Epithelial cell of proximal tubule (primary cell): Measurements from ENCODE around the gene SMAD2. TPM values are rescaled to one million over a fixed set of nuclear protein-coding genes. Genes with fewer than 3 reads are reported as not detected.

ENCODE experiments used
- DNase-seq: peaks from one replicate; pipeline ENCODE4 v3.0.0-alpha.2; 2011; ENCODE audit warnings: low read depth
- H3K4me3 ChIP-seq: 2 replicates; pipeline ENCODE4 v1.5.1; 2011; ENCODE audit warnings: low read depth, mild to moderate bottlenecking, low read length
- total RNA-seq: library from RNA; depleted of rRNA; stranded (reverse); fragments of >200 nt; gene quantifications from 2 replicates; pipeline ENCODE4 v1.2.3, GENCODE V29; 2015
- TF ChIP-seq, protein P1 (sequence below): conservative IDR thresholded peaks from 2 replicates; pipeline ENCODE4 v1.5.1; 2012; ENCODE audit warnings: low read depth, mild to moderate bottlenecking, low read length

Gene SMAD2
- total RNA-seq, 1 donor from 2014 or later: 79.5 TPM

DNA sequence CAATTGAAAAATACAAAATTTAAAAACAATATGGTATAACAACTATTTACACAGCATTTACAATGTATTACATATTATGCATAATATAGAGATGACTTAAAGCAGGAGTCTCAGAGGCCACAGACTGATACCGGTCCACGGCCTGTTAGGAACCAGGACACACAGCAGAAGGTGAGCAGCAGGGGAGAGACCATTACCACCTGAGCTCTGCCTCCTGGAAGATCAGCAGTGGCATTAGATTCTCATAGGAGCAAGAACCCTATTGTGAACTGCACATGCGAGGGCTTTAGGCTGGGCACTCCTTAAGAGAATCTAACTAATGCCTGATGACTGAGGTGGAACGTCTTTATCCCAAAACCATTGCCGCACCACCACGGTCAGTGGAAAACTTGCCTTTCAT lies 58.0 kb downstream of the SMAD2 start:
- no peak overlapping the region for H3K4me3 ChIP-seq

DNA sequence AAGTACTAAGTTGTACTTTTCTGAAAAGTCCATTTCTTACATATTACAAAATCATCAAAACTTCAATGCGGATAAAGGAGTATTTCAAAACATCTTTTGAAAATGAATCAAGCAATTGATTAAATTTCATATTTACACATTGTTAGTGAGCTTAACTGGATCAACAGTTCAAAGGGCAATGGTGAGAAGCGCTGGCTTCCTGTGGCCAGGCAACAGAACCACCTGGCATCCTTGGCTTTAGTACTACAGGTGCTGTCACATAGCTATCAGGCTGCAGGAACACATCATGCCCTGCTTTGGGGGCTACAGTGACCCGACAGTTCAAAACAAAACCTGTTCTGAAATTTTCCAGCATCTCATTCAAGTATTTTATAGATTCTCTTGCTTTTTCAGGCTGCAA lies 59.2 kb downstream of the SMAD2 start:
- DNase-seq: no peak
- TF ChIP-seq, protein P1, sequence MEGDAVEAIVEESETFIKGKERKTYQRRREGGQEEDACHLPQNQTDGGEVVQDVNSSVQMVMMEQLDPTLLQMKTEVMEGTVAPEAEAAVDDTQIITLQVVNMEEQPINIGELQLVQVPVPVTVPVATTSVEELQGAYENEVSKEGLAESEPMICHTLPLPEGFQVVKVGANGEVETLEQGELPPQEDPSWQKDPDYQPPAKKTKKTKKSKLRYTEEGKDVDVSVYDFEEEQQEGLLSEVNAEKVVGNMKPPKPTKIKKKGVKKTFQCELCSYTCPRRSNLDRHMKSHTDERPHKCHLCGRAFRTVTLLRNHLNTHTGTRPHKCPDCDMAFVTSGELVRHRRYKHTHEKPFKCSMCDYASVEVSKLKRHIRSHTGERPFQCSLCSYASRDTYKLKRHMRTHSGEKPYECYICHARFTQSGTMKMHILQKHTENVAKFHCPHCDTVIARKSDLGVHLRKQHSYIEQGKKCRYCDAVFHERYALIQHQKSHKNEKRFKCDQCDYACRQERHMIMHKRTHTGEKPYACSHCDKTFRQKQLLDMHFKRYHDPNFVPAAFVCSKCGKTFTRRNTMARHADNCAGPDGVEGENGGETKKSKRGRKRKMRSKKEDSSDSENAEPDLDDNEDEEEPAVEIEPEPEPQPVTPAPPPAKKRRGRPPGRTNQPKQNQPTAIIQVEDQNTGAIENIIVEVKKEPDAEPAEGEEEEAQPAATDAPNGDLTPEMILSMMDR: no peak
- H3K4me3 ChIP-seq: no peak overlapping the region

More for the DNA sequence above, 58.0 kb downstream of the SMAD2 start:
- TF ChIP-seq, protein P1: no peak
- no peak for DNase-seq

DNA sequence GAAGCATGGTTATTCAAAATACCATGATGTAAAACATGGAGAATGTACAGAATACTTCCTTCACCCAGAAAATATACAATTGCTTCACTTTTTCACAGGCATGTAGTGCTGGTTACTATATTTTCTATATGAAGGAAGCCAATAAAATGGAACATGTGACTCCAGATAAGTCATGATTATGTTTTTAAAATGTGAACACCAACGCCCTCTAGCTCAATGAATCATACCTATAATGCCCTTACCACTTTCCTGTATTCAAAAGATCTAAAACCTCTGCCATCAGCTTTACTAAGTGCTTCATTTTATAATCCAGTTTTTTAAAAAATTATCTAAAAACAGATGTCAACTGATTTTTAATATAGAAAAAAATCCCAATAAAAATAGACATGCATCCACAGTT lies 59.9 kb downstream of the SMAD2 start:
- TF ChIP-seq, protein P1: no peak
- H3K4me3 ChIP-seq: no peak overlapping the region
- no peak for DNase-seq

DNA sequence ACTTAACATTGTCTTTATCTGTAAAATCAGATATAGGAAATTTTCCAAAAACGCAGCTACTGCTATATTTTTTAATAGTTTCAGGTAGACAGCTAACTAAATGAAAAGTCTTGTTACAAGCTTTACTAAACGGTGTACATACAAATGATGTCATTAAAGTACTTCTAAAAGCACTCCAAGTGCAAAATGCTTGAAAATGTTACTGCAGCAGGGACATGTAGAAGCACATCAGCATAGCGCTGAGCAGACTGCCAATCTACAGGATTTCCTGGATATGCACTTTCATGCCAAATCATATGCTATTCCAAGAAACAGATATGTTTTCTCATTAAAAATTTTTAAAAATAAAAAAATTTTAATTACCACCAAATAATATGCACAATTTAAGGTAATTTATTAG lies 61.7 kb downstream of the SMAD2 start:
- TF ChIP-seq, protein P1: no peak
- H3K4me3 ChIP-seq: no peak overlapping the region
- DNase-seq: no peak

DNA sequence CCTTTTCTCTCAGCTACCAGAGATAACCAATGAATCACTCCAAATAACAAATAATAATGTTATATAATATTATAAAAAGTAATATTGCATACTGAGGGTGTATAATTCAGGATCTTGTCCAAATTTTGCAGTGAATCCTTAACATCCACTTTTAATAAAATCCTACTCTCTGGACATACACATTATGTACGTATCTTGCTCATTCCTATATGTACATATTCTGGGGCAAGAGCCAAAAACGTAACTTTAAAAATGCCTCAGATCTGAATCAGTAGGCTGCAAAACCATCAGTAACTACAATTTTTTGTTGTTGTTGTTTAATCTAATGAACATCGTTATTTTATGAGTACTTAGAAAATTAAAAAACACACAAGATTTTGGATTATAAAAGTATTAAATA lies 65.3 kb downstream of the SMAD2 start:
- no peak for DNase-seq
- H3K4me3 ChIP-seq: no peak overlapping the region
- TF ChIP-seq, protein P1: no peak

DNA sequence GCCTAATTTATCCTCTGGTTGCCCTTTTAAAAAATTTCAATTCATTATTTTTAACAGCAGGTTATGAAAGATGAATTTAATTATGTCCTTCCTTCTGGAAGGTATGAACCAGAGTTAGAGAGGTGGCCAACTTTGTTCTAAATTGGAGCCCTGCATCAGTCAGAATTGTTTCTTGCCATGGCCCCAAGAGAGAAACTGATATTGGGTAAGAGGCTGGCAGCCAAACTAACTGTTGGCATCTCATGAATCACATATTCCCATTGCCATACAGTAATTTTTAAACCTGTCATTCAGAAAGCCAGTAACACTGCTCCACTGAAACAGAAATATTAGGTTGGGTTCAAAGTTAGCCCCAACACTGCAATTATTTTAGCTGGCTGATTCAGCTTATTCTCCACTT lies 67.4 kb downstream of the SMAD2 start:
- no peak overlapping the region for H3K4me3 ChIP-seq
- TF ChIP-seq, protein P1: no peak
- no peak for DNase-seq

DNA sequence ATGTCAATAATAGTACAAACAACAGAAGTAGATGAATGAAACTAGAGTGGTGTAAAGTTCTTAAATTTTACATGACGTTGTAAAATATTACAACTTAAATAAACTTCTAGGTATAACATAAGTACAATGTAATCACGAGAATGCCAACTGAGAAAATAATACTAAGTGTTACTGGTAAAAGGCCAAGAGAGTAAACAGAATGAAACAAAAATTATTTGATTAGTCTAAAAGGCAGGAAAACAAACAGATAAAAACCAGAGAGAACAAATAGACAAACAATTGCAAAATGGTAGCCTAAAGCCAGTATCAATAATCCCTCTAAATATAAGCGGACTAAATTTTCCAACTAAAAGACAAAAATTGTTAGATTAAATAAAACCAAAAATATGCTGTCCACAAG lies 71.9 kb downstream of the SMAD2 start:
- DNase-seq: no peak

More for the DNA sequence above, 71.9 kb downstream of the SMAD2 start:
- TF ChIP-seq, protein P1: no peak
- H3K4me3 ChIP-seq: no peak overlapping the region
